HG02884 (cell line): Measurements from ENCODE around the gene MYDGF.

Source experiments
- ATAC-seq: cut with Tn5 transposase; IDR thresholded peaks from one replicate; pipeline ENCODE4 v1.9.1; 2021; ENCODE audit warnings: mild to moderate bottlenecking, moderate library complexity; ENCODE audit not compliant: unreplicated experiment

The MYDGF gene

DNA sequence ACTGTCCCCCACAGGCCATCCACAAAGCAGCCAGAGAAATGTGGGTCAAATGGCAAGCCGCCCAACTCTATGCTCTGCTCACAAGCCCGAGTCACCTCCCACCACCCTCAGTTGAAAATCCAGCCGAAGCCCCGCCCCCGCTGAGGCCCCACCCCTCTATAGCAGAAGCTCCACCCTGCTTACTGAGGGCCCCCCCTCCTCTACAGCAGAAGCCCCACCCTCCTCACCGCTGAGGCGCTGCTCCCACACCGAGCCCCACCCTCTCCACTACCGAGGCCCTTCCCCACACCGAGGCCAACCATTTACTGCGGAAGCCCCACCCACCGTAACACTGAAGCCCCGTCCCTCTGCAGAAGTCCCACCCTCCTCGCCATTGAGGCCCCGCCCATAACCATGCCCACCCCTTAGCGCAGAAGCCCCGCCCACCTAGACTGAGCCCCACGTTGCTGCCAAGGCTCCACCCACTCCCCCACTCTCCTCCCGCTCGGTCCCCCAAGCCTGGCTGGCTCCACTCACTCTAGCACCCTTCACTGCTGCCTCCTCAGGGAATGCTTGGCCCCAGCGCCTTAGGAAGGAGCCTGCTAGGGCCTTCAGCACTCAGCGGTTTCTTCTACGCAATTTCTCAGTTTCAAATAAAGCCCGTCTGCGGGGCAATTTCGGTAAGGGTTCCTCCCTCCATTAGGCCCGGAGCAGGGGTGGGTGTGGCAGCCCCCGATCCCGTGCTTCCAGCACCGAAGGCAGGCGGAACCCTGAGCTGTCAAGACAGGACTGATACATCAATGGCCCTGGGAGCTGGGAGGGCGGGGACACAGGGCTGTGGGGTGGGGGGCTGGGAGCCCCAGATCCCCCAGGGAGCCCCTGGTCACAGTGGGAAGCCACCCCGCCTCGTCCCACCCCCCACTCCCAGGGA is 9.0 kb upstream of the MYDGF start:
- ATAC-seq: no peak

DNA sequence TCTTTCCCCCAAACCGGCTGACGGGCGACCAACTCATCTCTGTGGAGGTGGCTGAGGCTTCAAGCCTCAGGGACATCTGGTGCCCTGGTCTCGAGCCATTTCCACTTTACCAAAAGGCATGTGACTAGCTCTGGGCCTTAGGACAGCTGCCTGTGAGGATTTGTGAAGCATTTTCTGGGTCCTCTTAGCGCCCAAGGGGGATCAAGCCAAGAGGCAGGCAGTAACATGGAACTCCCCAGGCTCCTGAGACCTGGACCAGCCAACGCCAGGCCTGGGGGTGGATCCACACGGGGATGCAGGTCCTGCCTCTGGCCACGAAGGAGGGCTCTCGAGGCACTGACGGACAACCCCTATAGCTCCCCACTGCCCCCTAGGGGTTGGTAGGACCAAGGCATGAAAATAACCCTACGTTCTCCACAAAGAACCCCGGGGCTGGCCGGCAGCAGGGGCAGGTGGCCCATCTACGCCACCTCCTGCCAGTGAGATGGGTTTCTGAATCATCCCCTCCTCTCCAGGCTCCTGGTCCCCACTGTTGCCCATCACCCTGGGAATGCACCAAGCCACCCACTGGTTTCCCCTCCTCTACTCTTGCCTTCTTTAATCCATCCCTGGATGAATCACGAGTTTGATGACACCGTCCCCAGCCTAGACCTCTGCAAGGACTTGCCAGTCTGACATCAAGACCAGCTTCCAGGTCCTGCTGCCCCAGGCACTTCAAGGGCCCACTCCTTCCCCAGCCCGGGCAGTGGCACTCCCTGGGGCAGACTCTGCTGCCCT is 7.0 kb upstream of the MYDGF start:
- ATAC-seq: no peak

- no peak for ATAC-seq
Observed at GRCh38 chr19:4675346-4675745, 5.2 kb upstream of the MYDGF start.

- ATAC-seq: no peak
Observed at GRCh38 chr19:4673726-4674125, 3.6 kb upstream of the MYDGF start.

GRCh38 chr19:4673216-4673615 is 3.1 kb upstream of the MYDGF start:
- no peak for ATAC-seq

GRCh38 chr19:4671185-4671851 is 1.2 kb upstream of the MYDGF start:
- no peak for ATAC-seq

DNA sequence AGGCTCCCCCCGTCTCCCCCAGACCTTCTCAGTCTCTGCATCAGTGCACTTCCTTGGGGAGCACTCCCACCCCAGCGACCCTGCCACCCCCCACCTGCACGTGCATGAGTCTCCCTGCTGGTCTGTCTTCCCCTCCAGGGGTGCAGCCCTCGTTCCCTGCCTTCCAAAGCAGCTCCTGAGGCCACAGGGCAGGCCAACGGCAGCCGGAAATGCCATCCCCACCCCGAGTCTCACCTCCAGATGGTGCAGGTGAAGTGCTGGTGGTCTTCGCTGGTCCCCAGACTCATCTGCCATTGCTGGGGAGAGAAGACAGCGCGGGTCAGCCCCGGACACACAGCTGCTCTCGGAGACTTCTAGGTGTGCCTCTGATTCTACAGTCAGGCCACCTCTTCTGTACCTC is 5.5 kb downstream of the MYDGF start:
- no peak for ATAC-seq

DNA sequence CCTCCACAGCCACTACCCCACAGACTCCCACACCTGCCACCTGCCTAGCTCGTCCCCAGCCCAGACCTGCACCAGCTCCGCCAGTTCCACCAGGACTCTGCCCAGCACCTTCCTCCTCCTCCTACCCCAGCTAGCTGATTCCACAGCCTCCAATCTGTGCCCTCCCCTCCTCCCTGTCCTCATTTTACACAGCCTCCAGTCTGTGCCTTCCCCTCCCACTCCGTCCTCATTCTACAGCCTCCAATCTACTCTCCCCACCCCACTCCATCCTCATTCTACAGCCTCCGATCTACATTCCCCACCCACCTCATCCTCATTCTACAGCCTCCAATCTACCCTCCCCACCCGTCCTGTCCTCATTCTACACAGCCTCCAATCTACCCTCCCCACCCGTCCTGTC is 7.3 kb downstream of the MYDGF start:
- ATAC-seq: no peak

DNA sequence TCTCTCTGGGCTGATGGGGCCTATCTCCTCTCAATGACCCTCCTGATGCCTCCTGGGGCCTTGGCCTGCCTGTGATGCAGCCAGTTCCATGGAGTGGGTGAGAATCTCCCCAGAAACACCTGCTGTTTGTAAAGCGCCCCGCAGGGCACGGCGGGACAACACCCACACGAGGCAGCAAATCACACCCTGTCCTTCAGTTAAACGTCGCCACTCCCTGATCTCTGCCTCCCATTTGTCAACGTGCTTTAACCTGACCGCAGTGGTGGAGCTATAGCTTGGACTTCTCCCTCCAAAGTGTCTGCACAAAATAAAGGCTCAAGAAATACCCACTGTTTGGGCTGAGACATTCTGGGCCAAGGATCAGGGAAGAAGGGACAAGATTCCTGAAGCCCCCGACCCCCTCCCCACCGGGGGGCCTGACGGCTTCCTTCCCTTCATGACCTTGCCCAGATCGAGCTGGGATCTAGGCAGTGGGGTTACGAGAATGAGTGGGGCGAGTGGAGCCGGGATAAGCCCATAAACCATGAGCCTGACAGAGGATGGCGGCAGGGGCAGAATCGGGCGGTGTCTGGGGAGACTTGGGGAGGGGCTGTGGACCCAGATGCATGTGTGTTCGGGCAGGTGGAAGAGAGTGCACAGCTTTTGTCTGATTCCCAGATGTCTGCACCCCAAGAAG is 8.0 kb downstream of the MYDGF start:
- no peak for ATAC-seq

DNA sequence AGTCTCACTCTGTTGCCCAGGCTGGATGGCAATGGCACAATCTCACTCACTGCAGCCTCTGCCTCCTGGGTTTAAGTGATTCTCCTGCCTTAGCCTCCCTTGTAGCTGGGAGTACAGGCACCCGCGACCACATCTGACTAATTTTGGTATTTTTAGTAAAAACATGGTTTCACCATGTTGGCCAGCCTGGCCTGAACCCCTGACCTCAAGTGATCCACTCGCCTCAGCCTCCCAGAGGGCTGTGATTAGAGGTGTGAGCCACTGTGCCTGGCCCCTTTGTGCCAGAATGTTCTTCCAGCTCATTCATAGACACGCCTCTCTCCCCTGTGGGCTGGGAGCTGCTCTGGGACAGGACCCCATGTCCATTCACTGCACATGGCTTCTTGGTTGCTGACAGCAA is 9.1 kb downstream of the MYDGF start:
- ATAC-seq: no peak

DNA sequence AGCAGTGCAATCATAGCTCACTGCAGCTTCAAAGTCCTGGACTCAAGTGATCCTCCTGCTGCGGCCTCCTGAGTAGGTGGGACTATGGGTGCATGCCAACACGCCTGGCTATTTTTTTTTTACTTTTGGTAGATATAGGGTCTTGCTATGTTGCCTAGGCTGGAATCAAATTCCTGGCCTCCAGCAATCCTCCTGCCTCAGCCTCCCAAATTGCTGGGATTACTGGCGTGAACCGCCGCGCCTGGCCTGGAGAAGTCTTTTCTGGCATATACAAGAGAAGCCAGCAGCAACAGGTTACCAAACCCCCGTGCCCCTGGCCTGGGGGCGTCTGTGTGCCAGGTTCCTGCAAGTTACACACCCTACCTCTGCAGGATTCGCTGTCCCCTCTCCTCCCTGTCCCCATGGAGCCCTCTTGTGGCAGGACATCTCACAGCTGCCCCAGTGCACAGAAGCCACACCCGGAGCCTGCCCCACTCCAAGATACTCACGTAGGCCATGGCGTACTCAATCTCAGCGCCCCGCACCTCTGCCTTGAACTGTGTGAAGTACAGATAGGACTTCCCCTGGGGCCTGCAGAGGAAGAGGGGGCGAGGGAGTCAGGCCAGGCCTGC is 9.9 kb downstream of the MYDGF start:
- ATAC-seq: no peak

GRCh38 chr19:4657835-4658234 is 12.3 kb downstream of the MYDGF start:
- ATAC-seq: no peak

GRCh38 chr19:4657262-4657661 is 12.9 kb downstream of the MYDGF start:
- no peak for ATAC-seq

GRCh38 chr19:4656102-4656501 is 14.0 kb downstream of the MYDGF start:
- no peak for ATAC-seq

DNA sequence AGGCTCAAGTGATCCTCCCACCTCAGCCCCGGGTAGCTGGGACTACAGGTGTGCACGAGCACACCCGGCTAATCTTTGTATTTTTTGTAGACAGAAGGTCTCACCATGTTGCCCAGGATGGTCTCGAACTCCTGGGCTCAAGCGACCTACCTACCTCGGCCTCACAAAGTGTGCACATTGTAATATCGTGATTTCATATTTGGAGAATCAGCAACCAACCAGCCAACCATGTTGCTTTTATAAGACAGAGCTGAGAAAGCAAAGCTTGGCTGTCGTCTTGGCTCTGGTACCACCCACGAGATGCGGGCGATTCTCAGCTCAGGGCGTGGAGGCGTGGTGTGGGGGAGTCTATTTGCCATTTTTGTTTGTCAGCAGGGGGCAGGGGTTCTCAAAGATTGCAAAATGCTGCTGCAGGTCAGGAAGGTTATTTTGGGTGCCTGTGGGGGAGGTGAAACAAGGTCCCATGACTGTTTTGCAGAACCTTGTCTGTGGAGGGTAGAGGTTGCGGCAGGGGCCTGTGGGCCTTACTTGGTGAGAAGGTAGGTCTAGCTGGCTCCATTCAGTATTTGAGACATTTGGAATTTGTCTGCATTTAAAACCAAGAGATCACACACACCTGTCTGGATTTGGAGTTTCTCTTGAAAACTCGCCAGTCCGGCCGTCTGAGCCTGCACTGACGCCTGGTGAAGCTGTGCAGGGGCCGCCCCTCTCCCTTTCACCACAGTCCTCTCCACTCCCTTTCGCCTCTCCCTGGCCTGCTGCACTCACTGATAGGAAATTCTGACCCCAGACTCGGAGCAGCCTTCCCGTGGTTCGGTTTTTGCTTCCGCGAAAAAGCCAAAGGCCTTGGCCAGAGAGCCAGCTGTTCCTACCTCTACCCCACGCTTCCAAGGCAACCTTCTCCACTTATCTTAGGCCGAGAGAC is 15.4 kb downstream of the MYDGF start:
- no peak for ATAC-seq

DNA sequence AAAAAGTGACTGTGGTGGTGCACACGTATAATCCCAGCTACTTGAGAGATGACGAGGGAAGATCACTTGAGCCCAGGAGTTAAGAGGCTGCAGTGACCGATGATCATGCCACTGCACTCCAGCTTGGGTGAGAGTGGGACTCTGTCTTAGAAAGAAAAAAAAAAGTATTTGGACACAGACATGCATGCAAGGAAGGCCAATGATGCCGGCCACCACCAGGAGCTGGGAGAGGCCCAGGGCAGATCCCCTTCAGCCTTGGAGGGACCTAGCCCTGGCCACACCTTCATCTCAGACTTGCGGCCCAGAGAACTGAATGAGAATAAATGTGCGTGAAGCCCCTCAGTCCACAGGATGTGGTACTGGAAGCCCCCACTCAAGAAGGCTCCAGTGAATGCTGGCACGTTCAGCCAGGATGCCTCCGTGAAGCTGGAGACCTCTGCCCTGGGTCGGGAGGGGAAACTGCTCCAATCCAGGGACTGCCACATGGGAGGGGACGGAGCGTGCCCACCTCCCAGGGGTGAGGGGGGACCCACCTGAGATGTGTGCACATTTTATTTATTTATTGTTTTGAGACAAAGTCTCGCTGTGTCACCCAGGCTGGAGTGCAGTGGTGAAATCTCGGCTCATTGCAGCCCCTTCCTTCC is 16.2 kb downstream of the MYDGF start:
- ATAC-seq: no peak

DNA sequence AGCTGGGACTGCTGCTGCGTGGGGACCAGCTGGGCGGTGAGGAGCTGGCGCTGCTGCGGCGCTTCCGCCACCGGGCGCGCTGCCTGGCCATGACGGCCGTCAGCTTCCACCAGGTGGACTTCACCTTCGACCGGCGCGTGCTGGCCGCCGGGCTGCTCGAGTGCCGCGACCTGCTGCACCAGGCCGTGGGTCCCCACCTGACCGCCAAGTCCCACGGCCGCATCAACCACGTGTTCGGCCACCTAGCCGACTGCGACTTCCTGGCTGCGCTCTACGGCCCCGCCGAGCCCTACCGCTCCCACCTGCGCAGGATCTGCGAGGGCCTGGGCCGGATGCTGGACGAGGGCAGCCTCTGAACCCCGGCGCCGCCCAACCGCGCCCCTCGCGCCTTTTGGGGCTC is 18.1 kb downstream of the MYDGF start:
- ATAC-seq: no peak

DNA sequence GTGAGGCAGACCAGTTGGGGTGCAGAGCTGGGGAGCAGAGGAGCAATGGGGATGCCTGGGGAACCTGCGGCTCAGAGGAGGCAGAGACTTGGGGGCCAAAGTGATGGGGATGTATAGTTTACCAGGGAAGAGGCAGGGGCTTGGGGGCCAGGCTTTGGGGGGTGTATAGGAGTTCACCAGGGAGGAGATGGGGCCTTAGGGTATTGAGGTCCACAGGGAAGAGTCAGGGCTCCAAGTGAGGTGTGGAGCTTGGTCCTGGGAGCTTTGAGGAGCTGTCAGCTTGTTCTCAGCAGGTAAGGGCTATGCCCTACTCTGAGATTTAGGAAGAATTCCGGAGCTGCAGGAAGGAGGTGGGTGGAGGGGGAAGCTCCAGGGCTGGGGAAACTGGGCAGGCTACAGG is 20.0 kb downstream of the MYDGF start:
- no peak for ATAC-seq

DNA sequence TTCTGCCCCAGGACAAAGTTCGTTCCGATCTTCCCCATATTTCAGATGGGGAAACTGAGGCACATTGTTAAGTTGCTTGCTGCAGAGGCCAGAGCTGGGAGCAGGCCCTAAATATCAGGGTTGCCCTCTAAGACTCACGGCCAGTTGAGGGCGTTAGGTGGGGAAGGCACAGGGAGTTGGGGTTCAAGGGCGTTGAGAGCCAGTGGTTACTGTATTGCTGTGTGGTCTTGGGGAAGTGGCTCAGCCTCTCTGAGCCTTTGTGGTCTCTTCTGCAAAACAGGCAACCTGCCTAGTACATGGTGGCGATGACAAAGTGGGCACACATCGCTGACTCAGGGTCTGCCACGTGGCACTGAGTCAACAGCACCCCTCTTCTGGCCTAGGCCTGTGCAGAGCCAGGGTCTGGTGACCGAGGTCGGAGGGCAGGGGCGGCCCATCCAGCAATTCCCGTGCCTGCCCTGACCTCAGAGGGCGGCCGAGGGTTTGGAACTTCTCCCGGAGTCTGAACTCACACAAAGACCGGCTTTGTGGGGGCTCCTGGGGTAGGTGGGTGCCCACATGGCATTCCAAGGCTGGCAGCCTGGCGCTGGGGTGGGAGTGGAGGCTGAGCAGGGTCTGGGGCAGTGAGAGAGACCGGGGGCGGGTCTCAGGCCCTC is 20.6 kb downstream of the MYDGF start:
- no peak for ATAC-seq
